ENCODE measurements around the gene SNX15.

DNA sequence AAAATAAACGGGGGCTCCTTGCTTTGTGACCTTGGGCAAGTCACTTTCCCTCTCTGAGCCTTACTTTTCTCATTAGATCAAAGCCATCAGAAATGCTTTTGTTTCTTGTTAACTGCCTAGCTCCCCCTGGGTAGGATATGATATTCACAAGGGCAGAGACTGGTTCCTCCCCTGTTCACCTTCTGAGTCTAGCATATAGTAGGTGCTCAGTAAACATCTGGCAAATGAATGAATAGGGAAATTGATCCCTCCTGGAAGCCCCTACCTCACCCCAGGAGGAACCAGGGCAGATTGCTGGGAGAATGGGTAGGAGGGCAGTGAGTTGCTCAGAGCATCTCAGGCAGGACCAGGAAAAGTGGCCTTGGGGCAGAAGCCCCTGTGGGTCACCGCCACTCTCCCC is 7.2 kb downstream of the SNX15 start:
- TF ChIP-seq POLR2A (IDR thresholded peaks at IDR 0.05) (no peak), POLR2AphosphoS5 (IDR thresholded peaks at IDR 0.05) (no peak)
- TF ChIP-seq, protein P1, sequence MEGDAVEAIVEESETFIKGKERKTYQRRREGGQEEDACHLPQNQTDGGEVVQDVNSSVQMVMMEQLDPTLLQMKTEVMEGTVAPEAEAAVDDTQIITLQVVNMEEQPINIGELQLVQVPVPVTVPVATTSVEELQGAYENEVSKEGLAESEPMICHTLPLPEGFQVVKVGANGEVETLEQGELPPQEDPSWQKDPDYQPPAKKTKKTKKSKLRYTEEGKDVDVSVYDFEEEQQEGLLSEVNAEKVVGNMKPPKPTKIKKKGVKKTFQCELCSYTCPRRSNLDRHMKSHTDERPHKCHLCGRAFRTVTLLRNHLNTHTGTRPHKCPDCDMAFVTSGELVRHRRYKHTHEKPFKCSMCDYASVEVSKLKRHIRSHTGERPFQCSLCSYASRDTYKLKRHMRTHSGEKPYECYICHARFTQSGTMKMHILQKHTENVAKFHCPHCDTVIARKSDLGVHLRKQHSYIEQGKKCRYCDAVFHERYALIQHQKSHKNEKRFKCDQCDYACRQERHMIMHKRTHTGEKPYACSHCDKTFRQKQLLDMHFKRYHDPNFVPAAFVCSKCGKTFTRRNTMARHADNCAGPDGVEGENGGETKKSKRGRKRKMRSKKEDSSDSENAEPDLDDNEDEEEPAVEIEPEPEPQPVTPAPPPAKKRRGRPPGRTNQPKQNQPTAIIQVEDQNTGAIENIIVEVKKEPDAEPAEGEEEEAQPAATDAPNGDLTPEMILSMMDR (IDR thresholded peaks at IDR 0.05 in 8 of 11, conservative IDR thresholded peaks at IDR 0.05 in 3 of 11): no peak
